HCT116 (cell line): ENCODE data around the gene SDF2L1. TPM values are rescaled to one million over a fixed set of nuclear protein-coding genes. Genes with fewer than 3 reads are reported as not detected.

ENCODE experiments used
- ATAC-seq: fragments of 200-7000 bp; cut with Tn5 transposase; 2 replicates; pipeline ENCODE4 v1.9.1; 2020; ENCODE audit warnings: mild to moderate bottlenecking, moderate library complexity
- BruUV-seq: library from RNA; stranded (reverse); fragments of 400-500 nt; replicated peaks from 2 replicates; lab custom pipeline; 2021; lab: Mats Ljungman, UMichigan
- CTCF ChIA-PET: fragments of 300-600 bp; sonication (Branson Sonifier 250); formaldehyde crosslinking; loops from one replicate; lab custom pipeline; 2021; ENCODE audit warnings: antibody characterized with exemption; lab: Charles Lee
- POLR2A ChIA-PET: fragments of 300-600, 350-600 bp; sonication (Branson Sonifier 250); formaldehyde crosslinking; loops from one replicate; lab custom pipeline; 2021; ENCODE audit warnings: antibody characterized with exemption; lab: Charles Lee
- RAD21 ChIA-PET, 2 experiments: fragments of 300-600 bp; sonication (Branson Sonifier 250); formaldehyde crosslinking; loops; one replicate each; lab custom pipeline; 2023; ENCODE audit warnings: low total read pairs in 2 of 2; ENCODE audit not compliant: uncharacterized antibody in 2 of 2, unreplicated experiment in 2 of 2, low non-redundant PET in 1 of 2; lab: Charles Lee
- DNase-seq: peaks from one replicate; pipeline ENCODE4 v3.0.0-alpha.2; 2010; ENCODE audit warnings: low read depth, low spot score
- H2AFZ ChIP-seq: fragments of 200-600 bp; shearing (Covaris generic), sonication (generic); 2 replicates; pipeline ENCODE4 v1.6.1; 2017; ENCODE audit warnings: low read depth, mixed run types, mixed read lengths, antibody characterized with exemption, low read length; ENCODE audit not compliant: poor library complexity, severe bottlenecking
- H3K27ac ChIP-seq: 2 replicates; pipeline ENCODE4 v1.5.1; 2012; ENCODE audit warnings: low read depth, low read length
- H3K27me3 ChIP-seq: fragments of 200-600 bp; sonication (generic); 2 replicates; pipeline ENCODE4 v1.6.1; 2016; ENCODE audit warnings: mixed run types, low read length, mixed read lengths; ENCODE audit not compliant: insufficient read depth
- H3K36me3 ChIP-seq, 2 experiments: fragments of 200-500 bp in 1 of 2; fragments of 200-600 bp in 1 of 2; sonication (Bioruptor generic) in 1 of 2; sonication (generic) in 1 of 2; 2 replicates each; pipeline versions ENCODE4 v1.5.1 to v1.6.1; 2014 to 2016; ENCODE audit warnings: low read length in 2 of 2, inconsistent platforms in 1 of 2, mixed read lengths in 1 of 2, mixed run types in 1 of 2; ENCODE audit not compliant: insufficient read depth in 2 of 2, control insufficient read depth in 1 of 2
- H3K4me1 ChIP-seq, 2 experiments: fragments of 200-600 bp in 1 of 2; sonication (generic) in 1 of 2; 2 replicates each; pipeline versions ENCODE4 v1.5.1 to v1.6.1; 2012 to 2017; ENCODE audit warnings: low read length in 2 of 2, inconsistent platforms in 1 of 2, mild to moderate bottlenecking in 1 of 2, mixed read lengths in 1 of 2, mixed run types in 1 of 2, moderate library complexity in 1 of 2; ENCODE audit not compliant: insufficient read depth in 2 of 2, control insufficient read depth in 1 of 2
- H3K4me2 ChIP-seq: fragments of 200-600 bp; sonication (generic); 2 replicates; pipeline ENCODE4 v1.6.1; 2017; ENCODE audit warnings: mixed run types, low read length, mixed read lengths
- H3K4me3 ChIP-seq, 2 experiments: fragments of 200-600 bp in 1 of 2; sonication (generic) in 1 of 2; replicated peaks in 1 of 2; 2 replicates each; pipeline ENCODE4 v1.5.1; 2011 to 2016; ENCODE audit warnings: low read length in 2 of 2, control low read depth in 1 of 2, low read depth in 1 of 2, mild to moderate bottlenecking in 1 of 2, mixed read lengths in 1 of 2, mixed run types in 1 of 2
- H3K79me2 ChIP-seq: fragments of 200-600 bp; sonication (generic); 2 replicates; pipeline ENCODE4 v1.6.1; 2017; ENCODE audit warnings: mild to moderate bottlenecking, mixed run types, low read length, moderate library complexity, mixed read lengths; ENCODE audit not compliant: insufficient read depth
- H3K9ac ChIP-seq: fragments of 200-600 bp; sonication (generic); 2 replicates; pipeline ENCODE4 v1.6.1; 2016; ENCODE audit warnings: low read length, mixed read lengths
- H3K9me2 ChIP-seq: fragments of 200-600 bp; sonication (generic), shearing (Covaris generic); 2 replicates; pipeline ENCODE4 v1.6.1; 2017; ENCODE audit warnings: mixed run types, mild to moderate bottlenecking, moderate library complexity; ENCODE audit not compliant: insufficient read depth
- H3K9me3 ChIP-seq, 2 experiments: fragments of 200-500 bp in 1 of 2; fragments of 200-600 bp in 1 of 2; sonication (Bioruptor generic) in 1 of 2; sonication (generic) in 1 of 2; 2 replicates each; pipeline ENCODE4 v1.6.1; 2014 to 2017; ENCODE audit warnings: low read length in 2 of 2, mixed read lengths in 2 of 2, inconsistent platforms in 1 of 2, low read depth in 1 of 2, mild to moderate bottlenecking in 1 of 2, mixed run types in 1 of 2, moderate library complexity in 1 of 2; ENCODE audit not compliant: control insufficient read depth in 1 of 2, insufficient read depth in 1 of 2
- H4K20me1 ChIP-seq: fragments of 200-600 bp; sonication (generic), shearing (Covaris generic); 2 replicates; pipeline ENCODE4 v1.6.1; 2017; ENCODE audit warnings: mixed run types, mild to moderate bottlenecking, moderate library complexity; ENCODE audit not compliant: insufficient read depth
- CBX3 ChIP-seq: IDR thresholded peaks from 2 replicates; pipeline ENCODE4 v1.6.1; 2012; ENCODE audit warnings: low read depth
- CEBPB ChIP-seq: IDR thresholded peaks from 2 replicates; pipeline ENCODE4 v1.6.1; 2012; ENCODE audit warnings: low read depth
- ELF1 ChIP-seq: IDR thresholded peaks from 2 replicates; pipeline ENCODE4 v1.6.1; 2012; ENCODE audit warnings: low read depth, borderline replicate concordance
- EZH2 ChIP-seq: fragments of 200-600 bp; sonication (generic); IDR thresholded peaks from 2 replicates; pipeline ENCODE4 v1.6.1; 2017; ENCODE audit warnings: antibody characterized with exemption, mixed run types
- JUND ChIP-seq: IDR thresholded peaks from 2 replicates; pipeline ENCODE4 v1.6.1; 2012
- MAX ChIP-seq: IDR thresholded peaks from 2 replicates; pipeline ENCODE4 v1.6.1; 2012
- POLR2A ChIP-seq: IDR thresholded peaks from 2 replicates; pipeline ENCODE4 v1.7.0; 2011; ENCODE audit warnings: borderline replicate concordance; ENCODE audit not compliant: insufficient read depth, insufficient read length; ENCODE audit errors: extremely low read depth
- RAD21 ChIP-seq: IDR thresholded peaks from 2 replicates; pipeline ENCODE4 v1.6.1; 2012; ENCODE audit warnings: low read depth, mild to moderate bottlenecking
- SIN3A ChIP-seq: IDR thresholded peaks from 2 replicates; pipeline ENCODE4 v1.6.1; 2012; ENCODE audit warnings: low read depth
- SP1 ChIP-seq: IDR thresholded peaks from 2 replicates; pipeline ENCODE4 v1.6.1; 2012; ENCODE audit warnings: low read depth
- TCF7L2 ChIP-seq: IDR thresholded peaks from 2 replicates; pipeline ENCODE4 v1.7.0; 2011; ENCODE audit warnings: borderline replicate concordance, inconsistent platforms; ENCODE audit not compliant: insufficient read depth, insufficient read length; ENCODE audit errors: extremely low read depth
- YY1 ChIP-seq: IDR thresholded peaks from 2 replicates; pipeline ENCODE4 v1.6.1; 2011; ENCODE audit warnings: low read length, low read depth, moderate library complexity, mild to moderate bottlenecking; ENCODE audit not compliant: insufficient replicate concordance; ENCODE audit errors: extremely low read depth
- ZBTB33 ChIP-seq: IDR thresholded peaks from 2 replicates; pipeline ENCODE4 v1.6.1; 2011; ENCODE audit warnings: mild to moderate bottlenecking, low read length, moderate library complexity; ENCODE audit not compliant: insufficient replicate concordance; ENCODE audit errors: extremely low read depth
- ZNF274 ChIP-seq: fragments of 200-500 bp; sonication (Bioruptor generic); IDR thresholded peaks from 2 replicates; pipeline ENCODE4 v1.6.1; 2014; ENCODE audit warnings: mild to moderate bottlenecking, low read depth, low read length, inconsistent platforms
- intact Hi-C: fragments of 100-400 bp; cut with micrococcal nuclease; formaldehyde crosslinking; loops from 2 replicates; pipeline ENCODE4 v1.10.0; 2022
- total RNA-seq: library from RNA; stranded (reverse); gene quantifications from one replicate; pipeline ENCODE4 v1.2.1, GENCODE V29; 2021; ENCODE audit not compliant: unreplicated experiment

SDF2L1 gene
- total RNA-seq, 1 experiment from 2014 or later = 86.2 TPM

DNA sequence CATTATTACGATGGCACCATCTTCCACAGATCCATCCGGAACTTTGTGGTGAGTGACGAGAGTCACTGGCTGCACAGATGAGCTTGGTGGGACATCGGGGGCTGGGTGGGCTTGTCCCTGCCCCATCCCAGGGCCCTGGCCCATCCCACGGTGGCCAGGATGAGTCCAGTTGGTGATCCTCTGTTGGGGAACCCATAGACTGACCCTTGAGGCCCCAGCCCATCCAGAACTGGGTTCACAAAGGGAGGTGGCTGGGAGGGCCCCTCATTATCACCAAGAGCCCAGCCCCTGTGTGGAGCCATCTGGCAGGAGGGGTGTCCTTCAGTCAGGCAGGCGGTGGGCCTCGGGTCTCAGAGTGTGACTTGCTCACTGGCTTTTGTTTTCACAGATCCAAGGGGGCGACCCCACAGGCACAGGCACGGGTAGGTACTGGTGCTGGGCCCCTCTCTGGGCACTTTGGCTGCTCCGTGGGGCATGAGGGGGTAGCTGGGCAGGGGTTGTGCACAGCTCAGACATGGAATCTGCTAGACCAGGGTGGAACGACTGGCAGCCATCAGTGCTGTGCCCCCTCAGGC lies 45.7 kb downstream of the SDF2L1 start:
- no peaks in the 10 kb centered on the region for H3K9me3 ChIP-seq
- H3K27me3 ChIP-seq = no peaks in the 10 kb centered on the region
- H3K4me2 ChIP-seq = no peak overlapping the region
- no peaks in the 10 kb centered on the region for H4K20me1 ChIP-seq
- no peaks in the 10 kb centered on the region for H3K4me1 ChIP-seq
- DNase-seq (no peak), ATAC-seq (no peak)
- no peak overlapping the region for H2AFZ ChIP-seq
- H3K4me3 ChIP-seq = no peak overlapping the region
- no peaks in the 10 kb centered on the region for H3K9me2 ChIP-seq
- intact Hi-C loops = no loop called here
- ChIA-PET POLR2A (no interaction called here), RAD21 (no interaction called here), CTCF (no interaction called here)
- no peaks in the 10 kb centered on the region for H3K79me2 ChIP-seq
- H3K27ac ChIP-seq = no peak overlapping the region
- no peak overlapping the region for H3K9ac ChIP-seq
- TF ChIP-seq SIN3A = no peak
- peaks cover 3 to 7% of the 10 kb centered on the region in 2 experiments; a peak in 3 of 4 replicates for H3K36me3 ChIP-seq
- BruUV-seq = no TSS peak

- Histone ChIP-seq H3K4me3 (no peak overlapping the region), H2AFZ (no peak overlapping the region), H3K27ac (no peak overlapping the region), H3K4me1 (no peaks in the 10 kb centered on the region), H3K79me2 (no peaks in the 10 kb centered on the region), H3K27me3 (no peaks in the 10 kb centered on the region), H3K9me2 (no peaks in the 10 kb centered on the region), H3K36me3 (peaks cover 0 to 7% of the 10 kb centered on the region in 2 experiments; a peak in 3 of 4 replicates), H3K4me2 (no peak overlapping the region), H4K20me1 (no peaks in the 10 kb centered on the region), H3K9ac (no peak overlapping the region), H3K9me3 (no peaks in the 10 kb centered on the region)
- POLR2A ChIA-PET = no interaction called here
- no TSS peak for BruUV-seq
- CTCF ChIA-PET = no interaction called here
- RAD21 ChIA-PET = no interaction called here
- no peak for ATAC-seq
- no peak for TF ChIP-seq ELF1
- no peak for TF ChIP-seq RAD21
- TF ChIP-seq YY1 = no peak
- no peak for TF ChIP-seq SP1
- TF ChIP-seq POLR2A = no peak
- no peak for TF ChIP-seq MAX
- TF ChIP-seq EZH2 = no peak
- no peak for TF ChIP-seq ZNF274
- TF ChIP-seq JUND = no peak
- TF ChIP-seq CEBPB = no peak
- TF ChIP-seq ZBTB33 = no peak
- TF ChIP-seq CBX3 = no peak
- no peak for TF ChIP-seq TCF7L2
- intact Hi-C loops = no loop called here
- no peak for DNase-seq
These were observed 46.2 kb downstream of the SDF2L1 start for GRCh38 chr22:21688341-21688705.
